ENCODE results near the gene SLC46A3. TPM values are rescaled to one million over a fixed set of nuclear protein-coding genes. Genes with fewer than 3 reads are reported as not detected.
"Not testable (repeated sequence)": the region's sequence is repeated elsewhere in the genome, so short reads cannot be mapped to it uniquely, and the experiment has no call there.

The SLC46A3 gene
- total RNA-seq, 1 donor from 2014 or later = 7.7 TPM

DNA sequence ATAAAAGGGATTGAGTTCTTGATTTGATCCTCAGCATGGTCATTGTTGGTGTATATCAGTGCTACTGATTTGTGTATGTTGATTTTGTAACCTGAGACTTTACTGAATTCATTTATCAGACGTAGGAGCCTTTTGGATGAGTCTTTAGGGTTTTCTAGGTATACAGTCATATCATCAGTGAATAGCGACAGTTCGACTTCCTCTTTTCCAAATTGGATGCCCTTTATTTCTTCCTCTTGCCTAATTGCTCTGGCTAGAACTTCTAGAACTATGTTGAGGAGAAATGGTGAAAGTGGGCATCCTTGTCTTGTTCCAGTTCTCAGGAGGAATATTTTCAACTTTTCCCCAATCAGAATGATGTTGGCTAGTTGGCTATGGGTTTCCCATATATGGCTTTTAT lies 32.9 kb downstream of the SLC46A3 start:
- Mint-ChIP-seq H3K27me3 (ENCODE audit: unreplicated experiment) (peaks cover 2% of the 10 kb centered on the region), H3K36me3 (ENCODE audit: low read depth, unreplicated experiment) (no peaks in the 10 kb centered on the region), H3K4me1 (ENCODE audit: unreplicated experiment) (peaks cover 12% of the 10 kb centered on the region), H3K9me3 (ENCODE audit: unreplicated experiment) (no peaks in the 10 kb centered on the region), H3K4me3 (ENCODE audit: unreplicated experiment) (no peak overlapping the region), H3K27ac (ENCODE audit: unreplicated experiment) (peak overlapping the region; percentile 7)
- TF ChIP-seq, protein P1, sequence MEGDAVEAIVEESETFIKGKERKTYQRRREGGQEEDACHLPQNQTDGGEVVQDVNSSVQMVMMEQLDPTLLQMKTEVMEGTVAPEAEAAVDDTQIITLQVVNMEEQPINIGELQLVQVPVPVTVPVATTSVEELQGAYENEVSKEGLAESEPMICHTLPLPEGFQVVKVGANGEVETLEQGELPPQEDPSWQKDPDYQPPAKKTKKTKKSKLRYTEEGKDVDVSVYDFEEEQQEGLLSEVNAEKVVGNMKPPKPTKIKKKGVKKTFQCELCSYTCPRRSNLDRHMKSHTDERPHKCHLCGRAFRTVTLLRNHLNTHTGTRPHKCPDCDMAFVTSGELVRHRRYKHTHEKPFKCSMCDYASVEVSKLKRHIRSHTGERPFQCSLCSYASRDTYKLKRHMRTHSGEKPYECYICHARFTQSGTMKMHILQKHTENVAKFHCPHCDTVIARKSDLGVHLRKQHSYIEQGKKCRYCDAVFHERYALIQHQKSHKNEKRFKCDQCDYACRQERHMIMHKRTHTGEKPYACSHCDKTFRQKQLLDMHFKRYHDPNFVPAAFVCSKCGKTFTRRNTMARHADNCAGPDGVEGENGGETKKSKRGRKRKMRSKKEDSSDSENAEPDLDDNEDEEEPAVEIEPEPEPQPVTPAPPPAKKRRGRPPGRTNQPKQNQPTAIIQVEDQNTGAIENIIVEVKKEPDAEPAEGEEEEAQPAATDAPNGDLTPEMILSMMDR (IDR thresholded peaks at IDR 0.05; ENCODE audit: unreplicated experiment) = no peak
- DNase-seq (ENCODE audit: low spot score) = no peak

DNA sequence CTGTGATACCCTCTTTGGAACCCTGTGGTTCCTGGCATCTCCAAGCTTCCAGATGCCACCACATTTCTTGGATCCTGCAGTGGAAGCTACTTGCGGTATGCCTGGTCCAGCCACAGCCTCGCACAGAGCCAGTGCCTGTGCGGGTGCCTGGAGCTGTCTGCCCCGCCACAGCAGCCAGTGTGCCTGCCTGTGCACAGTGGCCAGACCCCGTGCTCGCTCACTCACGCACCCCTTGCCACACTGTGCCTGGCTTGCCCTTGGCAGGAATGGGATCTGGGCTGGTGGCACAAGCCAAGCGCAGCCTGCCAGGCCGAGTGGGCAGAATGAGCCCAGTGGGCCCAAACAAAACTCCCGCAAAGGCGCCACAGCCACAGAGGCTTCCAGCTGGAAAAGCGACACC lies 33.7 kb downstream of the SLC46A3 start:
- H3K36me3 Mint-ChIP-seq (ENCODE audit: low read depth, unreplicated experiment) = no peaks in the 10 kb centered on the region
- H3K4me3 Mint-ChIP-seq (ENCODE audit: unreplicated experiment) = peak overlapping the region; percentile 29
- peak overlapping the region; percentile 7 for H3K27ac Mint-ChIP-seq (ENCODE audit: unreplicated experiment)
- H3K27me3 Mint-ChIP-seq (ENCODE audit: unreplicated experiment) = peaks cover 2% of the 10 kb centered on the region
- H3K4me1 Mint-ChIP-seq (ENCODE audit: unreplicated experiment) = peaks cover 8% of the 10 kb centered on the region
- no peaks in the 10 kb centered on the region for H3K9me3 Mint-ChIP-seq (ENCODE audit: unreplicated experiment)
- DNase-seq (ENCODE audit: low spot score) = no peak
- TF ChIP-seq, protein P1 (IDR thresholded peaks at IDR 0.05; ENCODE audit: unreplicated experiment) = no peak

DNA sequence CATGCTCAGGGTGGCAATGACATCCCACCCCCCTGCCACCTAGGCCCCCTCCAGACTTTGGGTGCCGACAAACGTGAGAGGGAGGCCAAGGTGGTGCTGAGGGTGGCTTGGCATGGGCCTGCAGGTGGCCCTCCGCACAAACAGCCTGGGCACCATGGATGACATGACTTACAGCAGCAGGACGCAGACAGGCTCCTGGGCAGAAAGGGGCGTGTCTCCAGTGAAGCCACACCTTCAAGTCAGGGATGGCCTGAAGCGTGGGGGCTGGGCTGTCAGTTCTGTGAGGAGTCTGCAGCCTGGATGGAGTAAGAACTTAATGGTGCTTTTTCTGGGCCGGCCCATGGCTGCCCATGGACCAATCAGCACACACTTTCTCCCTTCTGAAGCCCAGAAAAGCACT lies 34.5 kb downstream of the SLC46A3 start:
- TF ChIP-seq, protein P1 (IDR thresholded peaks at IDR 0.05; ENCODE audit: unreplicated experiment) = no peak
- peaks cover 5% of the 10 kb centered on the region for H3K4me1 Mint-ChIP-seq (ENCODE audit: unreplicated experiment)
- no peaks in the 10 kb centered on the region for H3K27me3 Mint-ChIP-seq (ENCODE audit: unreplicated experiment)
- H3K27ac Mint-ChIP-seq (ENCODE audit: unreplicated experiment) = no peak overlapping the region
- no peak for DNase-seq (ENCODE audit: low spot score)
- no peaks in the 10 kb centered on the region for H3K36me3 Mint-ChIP-seq (ENCODE audit: low read depth, unreplicated experiment)
- no peak overlapping the region for H3K4me3 Mint-ChIP-seq (ENCODE audit: unreplicated experiment)
- no peaks in the 10 kb centered on the region for H3K9me3 Mint-ChIP-seq (ENCODE audit: unreplicated experiment)

DNA sequence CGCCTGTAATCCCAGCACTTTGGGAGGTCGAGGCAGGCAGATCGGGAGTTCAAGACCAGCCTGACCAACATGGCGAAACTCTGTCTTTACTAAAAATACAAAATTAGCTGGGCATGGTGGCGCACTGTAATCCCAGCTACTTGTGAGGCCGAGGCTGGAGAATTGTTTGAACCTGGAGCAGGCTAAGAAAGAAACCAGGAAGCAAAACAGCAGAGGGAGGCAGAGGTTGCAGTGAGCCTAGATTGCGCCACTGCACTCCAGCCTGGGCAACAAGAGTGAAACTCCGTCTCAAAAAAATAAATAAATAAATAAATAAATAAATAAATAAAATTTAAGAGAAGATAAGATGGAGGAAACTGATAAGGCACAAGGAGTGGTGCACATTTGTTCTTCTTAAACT lies 35.6 kb downstream of the SLC46A3 start:
- not testable (repeated sequence) for H3K9me3 Mint-ChIP-seq (ENCODE audit: unreplicated experiment); H3K36me3 Mint-ChIP-seq (ENCODE audit: low read depth, unreplicated experiment); H3K4me1 Mint-ChIP-seq (ENCODE audit: unreplicated experiment); H3K4me3 Mint-ChIP-seq (ENCODE audit: unreplicated experiment); H3K27me3 Mint-ChIP-seq (ENCODE audit: unreplicated experiment); DNase-seq (ENCODE audit: low spot score); H3K27ac Mint-ChIP-seq (ENCODE audit: unreplicated experiment)

DNA sequence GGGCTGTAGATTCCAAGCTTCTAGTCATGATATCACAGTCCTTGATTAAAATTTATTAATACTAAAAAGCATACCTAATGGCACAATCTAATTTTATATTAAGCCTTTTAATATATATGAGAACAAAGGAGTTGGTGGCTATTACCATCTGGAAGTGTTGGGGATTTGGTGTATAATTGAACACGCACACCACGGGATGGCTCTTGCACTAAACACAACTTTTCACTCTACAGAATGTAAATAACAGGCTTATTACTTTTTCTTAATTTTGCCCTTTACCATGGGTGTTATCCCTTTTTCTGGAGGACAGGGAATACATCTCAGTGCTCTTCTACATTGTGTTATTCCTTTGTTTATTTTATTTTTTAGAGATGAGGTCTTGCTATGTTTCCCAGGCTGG lies 38.2 kb downstream of the SLC46A3 start:
- no peak for DNase-seq (ENCODE audit: low spot score)
- TF ChIP-seq, protein P1 (IDR thresholded peaks at IDR 0.05; ENCODE audit: unreplicated experiment) = no peak
- Mint-ChIP-seq H3K27ac (ENCODE audit: unreplicated experiment) (no peak overlapping the region), H3K4me3 (ENCODE audit: unreplicated experiment) (no peak overlapping the region), H3K27me3 (ENCODE audit: unreplicated experiment) (no peaks in the 10 kb centered on the region), H3K36me3 (ENCODE audit: low read depth, unreplicated experiment) (peaks cover 1% of the 10 kb centered on the region), H3K9me3 (ENCODE audit: unreplicated experiment) (no peaks in the 10 kb centered on the region), H3K4me1 (ENCODE audit: unreplicated experiment) (peaks cover 5% of the 10 kb centered on the region)

DNA sequence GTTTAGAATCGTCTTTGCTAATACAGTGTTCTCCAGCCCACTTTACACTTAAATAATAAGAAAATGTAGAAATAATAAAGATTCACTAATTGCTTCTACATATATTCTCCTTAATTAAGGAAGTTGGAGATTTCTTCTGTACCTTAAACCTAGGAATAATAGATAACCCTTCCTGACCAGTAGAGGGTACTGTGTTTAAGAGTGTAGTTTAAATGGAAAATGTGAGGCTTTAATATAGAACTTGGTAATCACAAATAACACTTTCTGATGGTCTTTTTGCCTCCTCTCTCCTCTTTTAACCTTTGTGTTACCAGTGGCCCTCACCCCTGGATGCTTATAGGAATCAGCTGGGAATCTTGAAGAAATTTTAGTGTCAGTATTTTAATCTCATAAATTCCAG lies 39.1 kb downstream of the SLC46A3 start:
- no peak for DNase-seq (ENCODE audit: low spot score)
- H3K4me1 Mint-ChIP-seq (ENCODE audit: unreplicated experiment) = peaks cover 5% of the 10 kb centered on the region
- H3K9me3 Mint-ChIP-seq (ENCODE audit: unreplicated experiment) = no peaks in the 10 kb centered on the region
- peaks cover 5% of the 10 kb centered on the region for H3K36me3 Mint-ChIP-seq (ENCODE audit: low read depth, unreplicated experiment)
- no peaks in the 10 kb centered on the region for H3K27me3 Mint-ChIP-seq (ENCODE audit: unreplicated experiment)
- TF ChIP-seq, protein P1 (IDR thresholded peaks at IDR 0.05; ENCODE audit: unreplicated experiment) = peak; percentile 36
- no peak overlapping the region for H3K27ac Mint-ChIP-seq (ENCODE audit: unreplicated experiment)
- H3K4me3 Mint-ChIP-seq (ENCODE audit: unreplicated experiment) = no peak overlapping the region
